ENCODE results near the gene DNAJB12. TPM values are rescaled to one million over a fixed set of nuclear protein-coding genes. Genes with fewer than 3 reads are reported as not detected.

Gene DNAJB12
- total RNA-seq, 1 experiment from 2014 or later = 25.8 TPM

DNA sequence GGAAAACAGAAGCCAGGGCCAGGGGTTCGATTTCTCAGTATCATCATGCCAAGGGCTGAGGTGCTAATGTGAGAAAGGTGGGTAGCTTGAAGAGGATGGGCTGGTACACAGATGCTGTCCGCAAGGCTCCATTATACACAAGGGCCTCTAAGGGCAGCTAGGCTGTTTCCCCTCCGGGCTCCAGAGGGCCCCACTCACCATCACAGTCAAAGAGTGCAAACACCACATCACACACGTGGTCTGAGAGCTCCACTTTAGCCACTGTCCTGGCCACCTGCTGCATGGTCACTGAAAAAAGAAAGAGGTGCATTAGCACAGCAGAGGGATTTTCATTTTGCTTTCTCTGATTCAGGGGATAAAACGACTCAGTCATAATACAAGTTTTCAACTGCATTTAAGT, 20.9 kb upstream of the DNAJB12 start:
- Histone ChIP-seq H4K20me1 (ENCODE audit: insufficient read depth) (no peaks in the 10 kb centered on the region), H2AFZ (ENCODE audit: low read depth, low read length, poor library complexity, severe bottlenecking) (no peak overlapping the region), H3K4me2 (ENCODE audit: low read length) (no peak overlapping the region), H3K4me1 (ENCODE audit: control insufficient read depth in 1 of 2, insufficient read depth in 2 of 2, low read length in 2 of 2) (no peaks in the 10 kb centered on the region), H3K9me3 (ENCODE audit: control insufficient read depth in 1 of 2, insufficient read depth in 1 of 2, low read depth in 1 of 2, low read length in 2 of 2) (no peaks in the 10 kb centered on the region), H3K9me2 (ENCODE audit: insufficient read depth) (no peaks in the 10 kb centered on the region), H3K36me3 (ENCODE audit: control insufficient read depth in 1 of 2, insufficient read depth in 2 of 2, low read length in 2 of 2) (no peaks in the 10 kb centered on the region), H3K9ac (ENCODE audit: low read length) (no peak overlapping the region), H3K79me2 (ENCODE audit: insufficient read depth, low read length) (no peaks in the 10 kb centered on the region), H3K27me3 (ENCODE audit: insufficient read depth, low read length) (no peaks in the 10 kb centered on the region), H3K27ac (ENCODE audit: low read depth, low read length) (no peak overlapping the region), H3K4me3 (replicated peaks in 1 of 2; ENCODE audit: low read depth in 1 of 2, low read length in 2 of 2) (no peak overlapping the region)
- no TSS peak for BruUV-seq (replicated peaks)
- ChIA-PET RAD21 (ENCODE audit: low non-redundant PET in 1 of 2, low total read pairs in 2 of 2, uncharacterized antibody in 2 of 2, unreplicated experiment in 2 of 2) (interaction anchor here in 1 of 2 experiments (1.4 to 1.8 kb wide), 2 partner anchors 457 to 459 kb away, joined by 3 to 4 read pairs; no protein-coding TSS in a partner anchor), POLR2A (no interaction called here), CTCF (interaction anchor here (1.1 to 2.9 kb wide), 4 partner anchors 9 to 686 kb away, joined by 3 to 23 read pairs (median 4); no protein-coding TSS in a partner anchor)
- ATAC-seq (peak; percentile 97), DNase-seq (ENCODE audit: low read depth, low spot score) (no peak)
- TF ChIP-seq RAD21 (IDR thresholded peaks at IDR 0.05; ENCODE audit: low read depth) = peak; percentile 62
- TF ChIP-seq, protein P1, sequence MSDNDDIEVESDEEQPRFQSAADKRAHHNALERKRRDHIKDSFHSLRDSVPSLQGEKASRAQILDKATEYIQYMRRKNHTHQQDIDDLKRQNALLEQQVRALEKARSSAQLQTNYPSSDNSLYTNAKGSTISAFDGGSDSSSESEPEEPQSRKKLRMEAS (IDR thresholded peaks at IDR 0.05) = peak; percentile 41; the same call in 1 of the 2 replicates
- no peak for TF ChIP-seq FOSL1 (IDR thresholded peaks at IDR 0.05; ENCODE audit: low read depth)
- TF ChIP-seq, protein P2, sequence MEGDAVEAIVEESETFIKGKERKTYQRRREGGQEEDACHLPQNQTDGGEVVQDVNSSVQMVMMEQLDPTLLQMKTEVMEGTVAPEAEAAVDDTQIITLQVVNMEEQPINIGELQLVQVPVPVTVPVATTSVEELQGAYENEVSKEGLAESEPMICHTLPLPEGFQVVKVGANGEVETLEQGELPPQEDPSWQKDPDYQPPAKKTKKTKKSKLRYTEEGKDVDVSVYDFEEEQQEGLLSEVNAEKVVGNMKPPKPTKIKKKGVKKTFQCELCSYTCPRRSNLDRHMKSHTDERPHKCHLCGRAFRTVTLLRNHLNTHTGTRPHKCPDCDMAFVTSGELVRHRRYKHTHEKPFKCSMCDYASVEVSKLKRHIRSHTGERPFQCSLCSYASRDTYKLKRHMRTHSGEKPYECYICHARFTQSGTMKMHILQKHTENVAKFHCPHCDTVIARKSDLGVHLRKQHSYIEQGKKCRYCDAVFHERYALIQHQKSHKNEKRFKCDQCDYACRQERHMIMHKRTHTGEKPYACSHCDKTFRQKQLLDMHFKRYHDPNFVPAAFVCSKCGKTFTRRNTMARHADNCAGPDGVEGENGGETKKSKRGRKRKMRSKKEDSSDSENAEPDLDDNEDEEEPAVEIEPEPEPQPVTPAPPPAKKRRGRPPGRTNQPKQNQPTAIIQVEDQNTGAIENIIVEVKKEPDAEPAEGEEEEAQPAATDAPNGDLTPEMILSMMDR (IDR thresholded peaks at IDR 0.05 in 2 of 3, conservative IDR thresholded peaks at IDR 0.05 in 1 of 3; ENCODE audit: borderline replicate concordance in 1 of 3, insufficient read depth in 1 of 3, low read depth in 2 of 3, low read length in 2 of 3) = peak; percentile 20 to 38 (median 32); a peak in 3 of 6 replicates
- intact Hi-C loops (cut with micrococcal nuclease) = loop anchor here (5.0 kb wide), 1 partner anchor 317 kb away; the partner anchor contains the start of gene MCU

DNA sequence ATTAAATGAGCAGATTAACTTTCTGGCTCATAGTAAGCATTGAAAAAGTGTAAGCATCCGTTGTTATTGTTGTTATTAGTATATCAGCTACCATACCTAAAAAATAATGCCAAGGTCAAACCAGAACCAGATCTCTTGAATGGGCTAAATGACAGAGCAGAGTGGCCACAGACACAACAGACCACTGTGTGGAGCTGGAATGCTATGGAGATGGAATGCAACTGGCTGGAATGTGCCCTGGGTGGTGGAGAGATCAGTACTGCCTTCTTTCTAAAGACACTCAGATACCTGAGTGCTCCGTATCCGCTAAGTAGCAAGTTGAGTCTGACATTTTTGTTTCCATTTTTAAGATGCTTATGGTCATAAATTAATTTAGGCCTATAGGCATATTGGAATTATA, 20.5 kb upstream of the DNAJB12 start:
- no peak overlapping the region for H3K9ac ChIP-seq (ENCODE audit: low read length)
- H3K9me3 ChIP-seq (ENCODE audit: control insufficient read depth in 1 of 2, insufficient read depth in 1 of 2, low read depth in 1 of 2, low read length in 2 of 2) = no peaks in the 10 kb centered on the region
- H3K9me2 ChIP-seq (ENCODE audit: insufficient read depth) = no peaks in the 10 kb centered on the region
- no peaks in the 10 kb centered on the region for H3K36me3 ChIP-seq (ENCODE audit: control insufficient read depth in 1 of 2, insufficient read depth in 2 of 2, low read length in 2 of 2)
- H4K20me1 ChIP-seq (ENCODE audit: insufficient read depth) = no peaks in the 10 kb centered on the region
- POLR2A ChIA-PET = no interaction called here
- RAD21 ChIA-PET (ENCODE audit: low non-redundant PET in 1 of 2, low total read pairs in 2 of 2, uncharacterized antibody in 2 of 2, unreplicated experiment in 2 of 2) = interaction anchor here in 1 of 2 experiments (0.7 to 1.8 kb wide), 3 partner anchors 153 to 459 kb away, joined by 3 to 4 read pairs (median 4); no protein-coding TSS in a partner anchor
- no peaks in the 10 kb centered on the region for H3K79me2 ChIP-seq (ENCODE audit: insufficient read depth, low read length)
- intact Hi-C loops (cut with micrococcal nuclease) = loop anchor here (5.0 kb wide), 1 partner anchor 317 kb away; the partner anchor contains the start of gene MCU
- no peak overlapping the region for H3K27ac ChIP-seq (ENCODE audit: low read depth, low read length)
- H3K27me3 ChIP-seq (ENCODE audit: insufficient read depth, low read length) = no peaks in the 10 kb centered on the region
- CTCF ChIA-PET = interaction anchor here (0.7 to 2.9 kb wide), 4 partner anchors 9 to 459 kb away, joined by 3 to 23 read pairs (median 4); no protein-coding TSS in a partner anchor
- no peak overlapping the region for H3K4me3 ChIP-seq (replicated peaks in 1 of 2; ENCODE audit: low read depth in 1 of 2, low read length in 2 of 2)
- no peaks in the 10 kb centered on the region for H3K4me1 ChIP-seq (ENCODE audit: control insufficient read depth in 1 of 2, insufficient read depth in 2 of 2, low read length in 2 of 2)
- no TSS peak for BruUV-seq (replicated peaks)
- no peak overlapping the region for H2AFZ ChIP-seq (ENCODE audit: low read depth, low read length, poor library complexity, severe bottlenecking)
- ATAC-seq (peak; percentile 52; the same call in 1 of the 2 replicates), DNase-seq (ENCODE audit: low read depth, low spot score) (no peak)
- H3K4me2 ChIP-seq (ENCODE audit: low read length) = no peak overlapping the region
- no peak for TF ChIP-seq SP1 (IDR thresholded peaks at IDR 0.05; ENCODE audit: low read depth)
- no peak for TF ChIP-seq ELF1 (IDR thresholded peaks at IDR 0.05; ENCODE audit: borderline replicate concordance, low read depth)
- TF ChIP-seq, protein P1 (IDR thresholded peaks at IDR 0.05) = no peak
- TF ChIP-seq ZFX (IDR thresholded peaks at IDR 0.05) = no peak
- TF ChIP-seq TCF7L2 (IDR thresholded peaks at IDR 0.05; ENCODE audit: borderline replicate concordance, extremely low read depth, insufficient read depth, insufficient read length) = no peak
- TF ChIP-seq, protein P3, sequence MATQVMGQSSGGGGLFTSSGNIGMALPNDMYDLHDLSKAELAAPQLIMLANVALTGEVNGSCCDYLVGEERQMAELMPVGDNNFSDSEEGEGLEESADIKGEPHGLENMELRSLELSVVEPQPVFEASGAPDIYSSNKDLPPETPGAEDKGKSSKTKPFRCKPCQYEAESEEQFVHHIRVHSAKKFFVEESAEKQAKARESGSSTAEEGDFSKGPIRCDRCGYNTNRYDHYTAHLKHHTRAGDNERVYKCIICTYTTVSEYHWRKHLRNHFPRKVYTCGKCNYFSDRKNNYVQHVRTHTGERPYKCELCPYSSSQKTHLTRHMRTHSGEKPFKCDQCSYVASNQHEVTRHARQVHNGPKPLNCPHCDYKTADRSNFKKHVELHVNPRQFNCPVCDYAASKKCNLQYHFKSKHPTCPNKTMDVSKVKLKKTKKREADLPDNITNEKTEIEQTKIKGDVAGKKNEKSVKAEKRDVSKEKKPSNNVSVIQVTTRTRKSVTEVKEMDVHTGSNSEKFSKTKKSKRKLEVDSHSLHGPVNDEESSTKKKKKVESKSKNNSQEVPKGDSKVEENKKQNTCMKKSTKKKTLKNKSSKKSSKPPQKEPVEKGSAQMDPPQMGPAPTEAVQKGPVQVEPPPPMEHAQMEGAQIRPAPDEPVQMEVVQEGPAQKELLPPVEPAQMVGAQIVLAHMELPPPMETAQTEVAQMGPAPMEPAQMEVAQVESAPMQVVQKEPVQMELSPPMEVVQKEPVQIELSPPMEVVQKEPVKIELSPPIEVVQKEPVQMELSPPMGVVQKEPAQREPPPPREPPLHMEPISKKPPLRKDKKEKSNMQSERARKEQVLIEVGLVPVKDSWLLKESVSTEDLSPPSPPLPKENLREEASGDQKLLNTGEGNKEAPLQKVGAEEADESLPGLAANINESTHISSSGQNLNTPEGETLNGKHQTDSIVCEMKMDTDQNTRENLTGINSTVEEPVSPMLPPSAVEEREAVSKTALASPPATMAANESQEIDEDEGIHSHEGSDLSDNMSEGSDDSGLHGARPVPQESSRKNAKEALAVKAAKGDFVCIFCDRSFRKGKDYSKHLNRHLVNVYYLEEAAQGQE (IDR thresholded peaks at IDR 0.05; ENCODE audit: low read depth) = no peak
- no peak for TF ChIP-seq EZH2 (IDR thresholded peaks at IDR 0.05)
- TF ChIP-seq FOSL1 (IDR thresholded peaks at IDR 0.05; ENCODE audit: low read depth) = no peak
- TF ChIP-seq SIN3A (IDR thresholded peaks at IDR 0.05; ENCODE audit: low read depth) = no peak
- no peak for TF ChIP-seq CBX3 (IDR thresholded peaks at IDR 0.05; ENCODE audit: low read depth)
- no peak for TF ChIP-seq ZNF274 (IDR thresholded peaks at IDR 0.05; ENCODE audit: low read depth, low read length)
- no peak for TF ChIP-seq SRF (IDR thresholded peaks at IDR 0.05; ENCODE audit: low read depth)
- TF ChIP-seq RAD21 (IDR thresholded peaks at IDR 0.05; ENCODE audit: low read depth) = no peak
- no peak for TF ChIP-seq JUND (IDR thresholded peaks at IDR 0.05)

Measured in HCT116 (cell line).